Measurements from ENCODE around the gene TPK1. TPM values are rescaled to one million over a fixed set of nuclear protein-coding genes. Genes with fewer than 3 reads are reported as not detected.

TPK1 gene
- total RNA-seq, 1 donor from 2014 or later: 13.5 TPM

DNA sequence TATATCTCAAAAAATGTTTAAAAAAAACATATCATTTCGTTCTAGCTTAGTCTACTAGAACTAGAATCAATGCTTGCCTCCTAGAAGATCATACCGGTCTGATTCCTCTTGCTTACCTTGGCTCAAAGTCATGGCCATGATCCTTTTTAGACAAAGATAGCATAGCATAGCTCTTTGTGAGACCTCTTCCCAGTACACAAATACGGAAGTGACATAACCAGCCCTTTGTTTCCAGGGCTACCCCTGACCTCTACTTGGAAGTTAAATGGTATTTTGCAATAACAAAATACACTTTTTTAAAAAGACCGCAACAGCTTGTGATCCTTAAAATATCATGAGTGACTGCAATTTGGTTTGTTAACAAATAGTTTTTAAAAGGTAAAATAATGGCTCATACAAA is 301.7 kb downstream of the TPK1 start:
- no peak for DNase-seq (ENCODE audit: low spot score)

GRCh38 chr7:144531181-144531580 is 304.7 kb downstream of the TPK1 start:
- no peak for DNase-seq (ENCODE audit: low spot score)

DNA sequence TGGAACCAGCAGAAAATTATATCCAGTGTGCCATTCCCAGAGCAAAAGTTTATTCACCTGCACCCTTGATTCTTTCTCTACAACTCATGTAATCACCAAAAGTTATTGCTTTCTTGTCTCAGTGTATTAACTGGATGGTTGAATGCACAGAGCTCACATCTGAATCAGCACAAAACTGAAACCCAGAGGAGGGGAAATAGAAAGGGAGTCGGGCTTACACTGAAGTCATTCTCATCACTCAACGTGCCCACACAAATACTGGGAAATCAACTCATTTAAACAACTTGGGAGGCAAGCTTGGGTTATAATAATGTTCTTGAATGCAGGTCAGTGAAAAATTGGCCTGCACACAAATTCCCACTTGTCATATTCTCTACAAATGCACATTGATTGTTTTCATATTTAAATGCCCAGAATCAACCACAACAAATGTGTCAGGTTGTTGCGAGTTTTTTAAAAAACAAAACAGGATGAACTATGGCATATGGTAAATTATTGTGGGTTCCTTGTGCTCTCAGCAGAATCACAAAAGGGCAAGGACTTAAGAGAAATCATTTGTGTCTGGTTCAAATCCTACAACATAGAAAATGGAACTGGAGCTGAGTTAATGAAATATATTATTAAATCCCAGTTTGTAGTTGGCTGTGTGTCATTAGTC is 306.5 kb downstream of the TPK1 start:
- DNase-seq (ENCODE audit: low spot score): no peak

- no peak for DNase-seq (ENCODE audit: low spot score)
These were observed 307.3 kb downstream of the TPK1 start for GRCh38 chr7:144528536-144529045.

DNA sequence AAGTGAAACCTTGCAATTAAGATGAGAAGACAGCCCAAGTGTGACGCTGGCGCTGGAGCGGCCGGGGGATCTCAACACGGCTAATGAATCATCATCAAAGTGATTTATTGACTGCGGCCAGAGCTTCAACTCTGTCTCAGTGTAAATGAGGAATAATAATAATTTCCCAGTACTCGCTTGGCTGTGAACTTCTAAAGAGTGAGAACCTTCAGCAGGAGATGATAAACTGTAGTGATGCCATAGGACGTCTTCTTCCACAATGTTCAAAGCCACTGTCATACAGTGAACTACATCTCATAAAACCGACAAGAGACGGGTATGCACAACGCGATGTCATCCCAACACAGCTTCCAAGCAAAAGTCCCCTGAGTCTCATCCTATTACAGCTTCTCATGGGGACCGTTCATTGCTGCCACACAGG is 308.8 kb downstream of the TPK1 start:
- no peak for DNase-seq (ENCODE audit: low spot score)

DNA sequence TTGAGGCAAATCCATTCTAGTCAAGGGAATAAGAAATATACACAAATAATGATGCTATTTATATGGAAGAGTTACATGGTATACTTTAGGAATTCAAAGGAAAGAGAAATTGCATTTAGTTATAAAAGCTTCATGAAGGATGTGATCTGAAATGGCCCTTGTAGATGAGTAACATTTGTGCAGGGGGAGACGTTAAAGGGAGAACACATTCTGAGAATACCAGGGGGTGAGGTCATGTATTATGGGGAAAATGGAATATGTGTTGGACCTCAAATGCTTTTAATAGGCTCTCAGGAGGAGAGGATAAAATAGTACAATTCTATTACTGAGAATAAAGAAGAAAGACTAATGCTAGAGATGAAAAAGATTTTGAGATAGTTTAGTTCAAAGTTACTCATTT is 309.9 kb downstream of the TPK1 start:
- DNase-seq (ENCODE audit: low spot score): peak; percentile 52

DNA sequence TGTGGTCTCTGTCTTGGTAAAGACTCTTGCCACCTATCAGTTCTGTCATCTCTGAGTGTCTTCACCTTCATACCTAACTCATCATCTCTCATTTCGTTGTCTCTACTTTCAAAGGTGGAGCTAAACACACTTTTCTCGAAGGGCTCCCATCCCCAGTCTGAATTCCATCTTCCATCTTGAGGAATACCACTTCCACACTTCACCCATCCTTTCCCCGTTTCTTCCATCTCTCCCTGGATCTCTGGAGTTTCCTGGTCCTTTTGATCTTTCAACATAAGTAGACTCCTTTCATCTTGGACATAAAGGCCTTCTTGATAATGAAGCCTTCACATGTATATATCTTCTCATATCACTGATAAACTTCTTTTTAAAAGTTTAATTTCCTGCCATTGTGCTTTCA is 311.6 kb downstream of the TPK1 start:
- no peak for DNase-seq (ENCODE audit: low spot score)

- no peak for DNase-seq (ENCODE audit: low spot score)
These were observed 312.2 kb downstream of the TPK1 start for GRCh38 chr7:144523621-144524020.

GRCh38 chr7:144519925-144520324 is 315.9 kb downstream of the TPK1 start:
- peak; percentile 92 for DNase-seq (ENCODE audit: low spot score)

DNA sequence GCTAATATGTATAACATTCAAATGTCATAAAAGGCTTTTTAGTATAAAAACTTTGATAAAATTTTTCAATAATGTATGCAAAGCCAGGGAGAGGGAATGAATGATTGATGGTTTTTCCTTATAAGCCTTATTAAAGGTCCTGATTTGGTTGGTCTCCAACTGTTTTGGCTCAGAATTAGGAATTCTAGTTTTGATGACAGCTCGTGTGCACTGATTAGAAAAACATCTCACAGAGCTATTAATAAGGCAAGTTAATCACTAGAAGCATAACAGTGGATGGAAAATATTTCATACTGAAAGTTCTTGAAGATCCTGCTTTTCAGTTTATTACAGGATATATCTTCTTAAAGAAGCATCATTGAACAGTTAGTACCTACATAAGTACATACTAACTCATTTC is 317.5 kb downstream of the TPK1 start:
- DNase-seq (ENCODE audit: low spot score): peak; percentile 49

- DNase-seq (ENCODE audit: low spot score): peak; percentile 93
These were observed 318.1 kb downstream of the TPK1 start for GRCh38 chr7:144517749-144518148.

GRCh38 chr7:144516729-144517525 is 318.9 kb downstream of the TPK1 start:
- peak; percentile 74 for DNase-seq (ENCODE audit: low spot score)

DNA sequence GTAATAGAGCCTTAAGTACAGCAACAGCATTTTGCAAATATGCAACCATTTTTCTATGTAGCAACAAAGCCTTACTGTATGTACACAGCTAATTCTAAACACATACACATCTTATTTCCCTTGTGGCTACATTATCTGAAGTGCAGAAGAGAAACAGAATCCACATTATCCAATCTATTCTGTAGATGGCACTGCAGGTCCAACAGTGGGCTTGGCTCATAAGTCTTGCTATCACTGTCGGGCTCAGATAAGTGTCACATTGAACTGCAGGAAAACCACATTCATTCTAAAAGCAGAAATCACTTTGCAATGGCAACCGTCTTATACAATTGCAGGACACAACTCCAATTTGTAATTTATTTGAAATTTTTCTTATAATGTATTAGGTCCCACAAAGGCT is 322.5 kb downstream of the TPK1 start:
- DNase-seq (ENCODE audit: low spot score): peak; percentile 82

DNA sequence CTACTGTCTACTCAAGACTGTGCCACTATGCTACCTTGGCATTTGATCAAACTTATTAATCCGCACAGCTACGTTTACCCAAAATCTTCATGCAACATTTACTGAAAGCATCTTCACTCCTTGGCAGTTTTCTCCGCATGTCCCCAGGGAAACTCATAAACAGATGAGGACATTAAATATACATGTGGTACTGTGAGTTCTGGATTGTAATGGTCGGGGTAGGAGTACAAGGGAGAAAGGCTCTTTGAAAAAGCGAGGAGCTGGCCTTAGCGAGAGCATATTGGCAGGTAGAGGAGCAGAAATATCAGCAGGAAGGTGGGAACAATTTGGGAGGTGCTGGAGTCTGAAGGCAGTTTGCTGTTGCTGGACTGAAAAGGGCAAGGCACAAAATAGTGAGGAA is 325.2 kb downstream of the TPK1 start:
- no peak for DNase-seq (ENCODE audit: low spot score)

- DNase-seq (ENCODE audit: low spot score): no peak
These were observed 327.2 kb downstream of the TPK1 start for GRCh38 chr7:144508702-144509101.

DNA sequence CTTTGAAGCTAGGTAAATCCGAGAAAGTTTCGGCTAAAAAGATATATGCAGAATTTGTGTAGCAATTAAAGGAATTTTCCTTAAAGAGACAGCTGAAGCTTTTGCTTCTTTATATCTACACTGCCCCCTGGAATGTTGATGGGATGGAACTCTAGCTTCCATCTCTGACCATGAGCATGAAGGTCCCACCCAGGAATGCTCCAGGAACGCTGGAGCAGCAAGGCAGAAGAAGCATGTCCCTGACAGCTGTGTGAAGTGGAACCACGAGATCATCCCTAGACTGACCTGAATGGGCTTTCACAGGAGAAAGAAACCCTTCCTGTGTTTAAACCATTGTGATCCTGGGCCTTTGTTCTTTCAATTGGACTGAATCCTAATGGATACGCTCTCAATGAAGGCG is 332.6 kb downstream of the TPK1 start:
- DNase-seq (ENCODE audit: low spot score): no peak

DNA sequence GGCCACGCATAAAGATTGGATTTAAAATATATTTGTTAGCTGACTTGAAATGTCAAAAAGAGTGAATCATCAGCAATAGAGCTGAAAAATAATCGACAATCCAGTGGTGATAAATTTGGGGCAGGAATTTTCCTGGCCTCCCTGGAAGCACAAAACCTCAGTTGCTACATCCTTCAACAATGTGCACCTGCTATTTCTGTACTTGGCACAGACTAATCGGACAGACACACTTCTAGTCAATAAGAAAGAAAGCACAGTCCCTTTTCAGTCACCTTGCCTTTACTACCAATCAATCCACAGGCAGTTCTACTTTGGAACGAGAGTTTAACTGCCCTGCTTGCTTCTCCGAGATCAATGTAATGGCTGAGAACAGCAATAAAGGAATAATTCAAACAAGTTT is 335.6 kb downstream of the TPK1 start:
- DNase-seq (ENCODE audit: low spot score): no peak

DNA sequence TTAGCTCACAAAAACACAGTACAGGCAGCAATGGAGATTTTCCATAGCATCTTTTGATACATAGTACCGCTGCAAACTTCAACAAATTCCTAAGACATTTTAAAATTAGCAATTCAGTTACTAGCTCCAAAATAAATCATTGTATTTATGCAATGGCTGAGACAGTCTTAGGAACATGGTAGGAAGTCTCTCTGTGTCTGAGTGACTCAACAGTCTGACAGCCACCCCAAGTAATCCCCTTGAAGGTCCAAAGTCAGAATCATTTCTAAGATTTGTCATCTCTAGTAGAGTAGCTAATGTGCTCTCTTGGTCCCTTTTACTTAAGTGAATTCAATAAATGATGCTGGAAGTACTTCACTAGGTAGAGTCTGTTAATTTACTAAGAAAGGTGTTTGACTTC is 338.6 kb downstream of the TPK1 start:
- DNase-seq (ENCODE audit: low spot score): peak; percentile 71

DNA sequence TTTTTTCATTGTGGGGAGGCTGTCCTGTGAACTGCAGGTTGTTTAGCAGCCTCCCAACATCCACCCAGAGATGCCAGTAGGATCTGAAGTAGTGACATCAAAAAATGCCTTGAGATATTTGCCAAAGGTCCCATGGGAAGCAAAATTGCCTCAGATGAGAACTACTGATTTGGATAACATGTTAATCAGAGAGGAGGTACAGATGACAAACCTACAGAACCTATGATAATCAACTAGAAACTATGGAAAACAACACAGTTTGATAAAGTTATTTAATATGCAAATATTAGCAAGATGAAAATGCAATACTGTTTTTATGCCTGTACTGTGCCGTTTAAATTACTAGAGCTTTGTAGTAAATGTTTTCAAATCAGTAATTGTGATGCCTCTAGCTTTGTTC is 341.5 kb downstream of the TPK1 start:
- no peak for DNase-seq (ENCODE audit: low spot score)

DNA sequence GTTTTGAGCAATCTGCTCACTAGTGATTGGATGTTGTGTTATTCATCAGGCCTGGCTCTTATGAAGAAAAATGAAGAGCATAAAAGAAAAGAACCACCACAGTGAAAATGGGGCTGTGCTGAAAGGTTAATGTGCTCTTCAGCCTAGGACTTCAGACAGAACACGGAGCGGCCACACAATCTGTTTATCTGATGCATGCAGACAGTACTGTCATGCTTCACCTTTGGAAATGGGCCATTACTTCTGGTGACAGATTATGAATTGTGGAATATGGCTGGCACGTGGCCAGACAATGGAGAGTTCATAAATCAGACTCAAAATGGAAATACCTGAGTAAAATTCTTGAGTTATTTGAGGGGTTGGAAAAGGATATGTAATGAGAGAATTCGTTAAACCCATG is 346.3 kb downstream of the TPK1 start:
- DNase-seq (ENCODE audit: low spot score): peak; percentile 18

GRCh38 chr7:144488977-144489376 is 346.9 kb downstream of the TPK1 start:
- no peak for DNase-seq (ENCODE audit: low spot score)

DNA sequence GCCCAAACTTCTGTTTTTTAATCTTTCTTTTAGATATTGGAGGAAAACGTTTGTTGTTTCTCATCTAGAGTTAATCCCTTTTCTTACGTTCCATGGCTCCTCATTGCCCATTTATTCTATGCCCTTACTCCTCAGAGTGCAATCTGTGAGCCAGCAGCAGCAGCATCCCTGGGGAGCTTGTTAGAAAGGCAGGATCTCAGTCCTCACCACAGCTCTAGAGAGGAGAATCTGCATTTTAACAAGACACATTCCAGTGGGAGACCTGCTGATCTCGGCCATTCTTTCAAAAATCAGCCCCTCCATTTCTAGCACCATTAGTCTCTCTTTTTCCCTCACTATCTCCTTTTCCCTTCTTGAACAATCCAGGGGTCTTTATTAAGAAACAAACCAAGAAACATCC is 348.0 kb downstream of the TPK1 start:
- DNase-seq (ENCODE audit: low spot score): no peak

DNA sequence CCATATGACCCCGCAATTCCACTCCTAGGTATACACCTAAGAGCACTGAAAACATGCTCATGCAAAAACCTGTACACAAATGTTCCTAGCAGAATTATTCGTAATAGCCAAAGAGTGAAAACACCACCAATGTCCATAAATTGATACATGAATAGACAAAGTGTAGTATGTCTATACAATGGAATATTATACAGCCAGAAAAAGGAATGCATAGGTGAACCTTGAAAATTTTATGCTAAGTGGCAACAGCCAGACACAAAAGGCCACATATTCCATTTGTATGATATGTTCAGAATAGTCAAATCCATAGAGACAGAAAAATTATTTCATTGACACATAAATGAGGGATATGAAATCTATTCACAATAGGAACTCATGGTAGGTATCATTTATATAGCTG is 351.4 kb downstream of the TPK1 start:
- no peak for DNase-seq (ENCODE audit: low spot score)
